ENCODE measurements around the gene TTC31. TPM values are rescaled to one million over a fixed set of nuclear protein-coding genes. Genes with fewer than 3 reads are reported as not detected.

The TTC31 gene
- total RNA-seq, 1 donor from 2014 or later: 11.8 TPM

DNA sequence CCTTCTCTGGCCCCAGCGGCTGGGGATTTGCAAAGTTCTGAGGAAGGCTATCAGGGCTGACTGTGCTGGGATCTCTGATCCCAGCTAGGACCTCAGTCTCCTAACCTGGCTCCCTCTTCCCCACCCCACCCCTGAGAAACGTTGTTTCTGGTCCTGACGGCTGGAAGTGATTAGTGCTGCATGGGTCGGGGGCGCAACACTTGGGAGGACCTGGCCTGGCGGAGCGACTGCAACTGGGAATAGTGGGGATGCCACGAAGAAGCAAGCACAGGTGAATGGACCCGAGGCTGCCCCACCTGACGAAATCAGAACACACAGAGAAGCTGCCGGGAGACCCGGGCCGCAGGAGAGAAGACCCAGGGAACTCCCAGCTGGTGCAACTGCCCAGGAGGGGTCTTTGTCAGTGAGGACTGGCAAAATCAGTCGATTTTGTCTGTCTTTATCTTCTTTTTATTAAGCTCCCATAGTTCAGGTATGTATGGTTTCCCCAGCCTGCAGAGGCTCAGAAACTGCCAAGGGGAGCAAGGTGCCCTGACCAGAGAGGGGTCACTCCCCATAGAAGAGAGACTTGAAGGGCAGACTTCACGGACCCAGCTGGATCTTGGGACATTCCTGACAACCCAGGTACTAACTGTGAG lies 17.2 kb downstream of the TTC31 start:
- Histone ChIP-seq H3K36me3 (peaks cover 0 to 8% of the 10 kb centered on the region in 2 donors), H3K27me3 (peaks cover 10% of the 10 kb centered on the region), H3K27ac (no peak overlapping the region), H3K9me3 (no peaks in the 10 kb centered on the region), H3K4me1 (peaks cover 53% of the 10 kb centered on the region), H3K4me3 (peak overlapping the region in 1 of 2 donors; percentile 40)
- TF ChIP-seq POLR2A (IDR thresholded peaks at IDR 0.05) (no peak), POLR2AphosphoS5 (IDR thresholded peaks at IDR 0.05; ENCODE audit: insufficient read depth in 1 of 2, low read depth in 1 of 2) (no peak)
- TF ChIP-seq, protein P1, sequence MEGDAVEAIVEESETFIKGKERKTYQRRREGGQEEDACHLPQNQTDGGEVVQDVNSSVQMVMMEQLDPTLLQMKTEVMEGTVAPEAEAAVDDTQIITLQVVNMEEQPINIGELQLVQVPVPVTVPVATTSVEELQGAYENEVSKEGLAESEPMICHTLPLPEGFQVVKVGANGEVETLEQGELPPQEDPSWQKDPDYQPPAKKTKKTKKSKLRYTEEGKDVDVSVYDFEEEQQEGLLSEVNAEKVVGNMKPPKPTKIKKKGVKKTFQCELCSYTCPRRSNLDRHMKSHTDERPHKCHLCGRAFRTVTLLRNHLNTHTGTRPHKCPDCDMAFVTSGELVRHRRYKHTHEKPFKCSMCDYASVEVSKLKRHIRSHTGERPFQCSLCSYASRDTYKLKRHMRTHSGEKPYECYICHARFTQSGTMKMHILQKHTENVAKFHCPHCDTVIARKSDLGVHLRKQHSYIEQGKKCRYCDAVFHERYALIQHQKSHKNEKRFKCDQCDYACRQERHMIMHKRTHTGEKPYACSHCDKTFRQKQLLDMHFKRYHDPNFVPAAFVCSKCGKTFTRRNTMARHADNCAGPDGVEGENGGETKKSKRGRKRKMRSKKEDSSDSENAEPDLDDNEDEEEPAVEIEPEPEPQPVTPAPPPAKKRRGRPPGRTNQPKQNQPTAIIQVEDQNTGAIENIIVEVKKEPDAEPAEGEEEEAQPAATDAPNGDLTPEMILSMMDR (IDR thresholded peaks at IDR 0.05): no peak
- DNase-seq (ENCODE audit: extremely low spot score in 2 of 2): no peak
- intact Hi-C loops (cut with DNase I): no loop called here

DNA sequence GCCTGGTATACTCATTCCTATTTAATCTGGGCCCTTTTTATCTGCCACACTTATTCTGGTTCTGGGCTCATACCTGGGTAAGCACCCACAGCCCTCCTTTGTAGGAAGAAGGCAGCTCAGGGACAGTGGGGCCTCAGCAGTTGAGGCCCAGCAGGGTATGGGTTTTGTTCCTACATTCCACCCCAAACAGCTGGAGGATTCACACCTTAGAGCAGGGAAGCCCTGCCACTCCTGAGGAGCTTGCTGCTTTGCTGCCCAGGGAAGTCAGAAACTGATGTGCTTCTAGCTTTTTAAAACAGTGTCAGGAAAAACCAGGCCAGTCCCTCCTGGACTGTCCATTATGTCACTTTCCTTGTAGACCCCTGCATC lies 17.7 kb downstream of the TTC31 start:
- H3K4me1 ChIP-seq: peaks cover 58% of the 10 kb centered on the region
- TF ChIP-seq POLR2A (IDR thresholded peaks at IDR 0.05): no peak
- TF ChIP-seq, protein P1 (IDR thresholded peaks at IDR 0.05): no peak
- TF ChIP-seq POLR2AphosphoS5 (IDR thresholded peaks at IDR 0.05; ENCODE audit: insufficient read depth in 1 of 2, low read depth in 1 of 2): no peak
- intact Hi-C loops (cut with DNase I): no loop called here
- DNase-seq (ENCODE audit: extremely low spot score in 2 of 2): no peak
- peaks cover 0 to 11% of the 10 kb centered on the region in 2 donors for H3K36me3 ChIP-seq
- H3K4me3 ChIP-seq: no peak overlapping the region
- no peaks in the 10 kb centered on the region for H3K9me3 ChIP-seq
- H3K27me3 ChIP-seq: peaks cover 10% of the 10 kb centered on the region
- H3K27ac ChIP-seq: no peak overlapping the region

DNA sequence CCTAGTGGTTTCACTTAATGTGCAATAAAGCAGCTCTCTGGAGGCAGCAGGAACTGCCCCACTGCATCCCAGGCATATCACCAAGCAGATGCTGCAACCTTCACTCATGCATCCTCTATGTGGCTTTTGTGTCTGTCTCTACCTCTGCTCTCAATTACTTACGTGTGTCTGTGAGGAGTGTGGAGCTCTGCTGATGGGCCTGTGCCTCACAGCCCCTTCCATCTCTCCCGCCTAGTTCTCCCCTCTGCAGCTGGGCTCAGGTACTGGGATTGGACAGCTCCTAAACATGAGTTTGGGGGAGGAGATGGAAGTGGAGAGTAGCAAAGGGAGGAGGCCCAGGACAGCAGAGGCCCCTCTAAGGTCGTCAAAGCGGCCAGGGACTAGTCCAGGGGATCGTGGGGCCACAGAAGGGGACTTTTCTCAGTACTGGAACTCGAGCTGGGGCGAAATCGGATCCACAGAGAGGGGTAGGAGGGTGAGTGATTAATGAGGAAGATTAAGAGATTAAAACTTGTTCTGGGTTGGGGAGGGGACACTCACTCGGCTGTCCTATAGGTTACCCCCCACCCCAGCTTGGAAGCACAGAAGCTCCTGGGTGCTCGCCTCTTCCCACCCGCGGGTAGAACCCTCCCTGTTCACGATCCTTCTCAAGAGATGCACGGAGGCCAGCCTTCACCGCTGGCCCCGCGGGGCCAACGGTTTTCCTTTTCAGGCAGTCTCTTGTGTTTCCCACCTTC lies 18.6 kb downstream of the TTC31 start:
- TF ChIP-seq POLR2A (IDR thresholded peaks at IDR 0.05) (no peak), POLR2AphosphoS5 (IDR thresholded peaks at IDR 0.05; ENCODE audit: insufficient read depth in 1 of 2, low read depth in 1 of 2) (no peak)
- TF ChIP-seq, protein P1 (IDR thresholded peaks at IDR 0.05): no peak
- Histone ChIP-seq H3K4me3 (no peak overlapping the region), H3K36me3 (peaks cover 0 to 20% of the 10 kb centered on the region in 2 donors), H3K4me1 (peaks cover 68% of the 10 kb centered on the region), H3K27me3 (peaks cover 10% of the 10 kb centered on the region), H3K9me3 (no peaks in the 10 kb centered on the region), H3K27ac (no peak overlapping the region)
- intact Hi-C loops (cut with DNase I): no loop called here
- DNase-seq (ENCODE audit: extremely low spot score in 2 of 2): no peak

DNA sequence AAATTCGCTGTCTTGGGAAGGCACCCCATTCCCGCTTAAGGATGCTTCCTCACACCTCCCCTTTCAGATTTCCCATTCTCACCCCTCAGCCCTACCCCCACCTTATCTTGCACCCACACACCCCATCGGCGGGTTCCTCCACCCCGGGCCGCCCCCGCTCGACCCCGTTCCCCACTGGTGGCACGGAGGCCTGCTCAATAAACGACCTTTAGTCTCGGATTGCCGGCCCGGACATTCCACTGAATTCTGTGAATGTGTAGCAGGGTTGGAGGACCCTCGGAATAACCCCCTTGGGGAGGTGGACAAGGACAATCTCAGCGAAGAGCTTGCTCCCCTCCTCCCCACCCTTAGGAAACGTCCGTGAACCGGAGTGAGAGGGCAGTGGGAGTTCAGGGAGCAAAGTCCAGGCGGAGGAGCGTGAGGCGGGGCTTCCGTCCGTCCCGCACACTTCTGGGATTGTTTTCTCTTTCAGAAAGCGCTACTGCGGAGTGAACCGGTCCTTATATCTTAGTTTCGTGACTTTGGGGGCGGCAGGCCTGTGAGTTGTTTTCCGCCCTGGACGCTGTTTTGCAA lies 19.4 kb downstream of the TTC31 start:
- peaks cover 7% of the 10 kb centered on the region for H3K27me3 ChIP-seq
- peak overlapping the region; percentile 57 to 62 for H3K4me3 ChIP-seq
- TF ChIP-seq POLR2AphosphoS5 (IDR thresholded peaks at IDR 0.05; ENCODE audit: insufficient read depth in 1 of 2, low read depth in 1 of 2) (no peak), POLR2A (IDR thresholded peaks at IDR 0.05) (no peak)
- TF ChIP-seq, protein P1 (IDR thresholded peaks at IDR 0.05): no peak
- peaks cover 74% of the 10 kb centered on the region for H3K4me1 ChIP-seq
- H3K9me3 ChIP-seq: no peaks in the 10 kb centered on the region
- DNase-seq (ENCODE audit: extremely low spot score in 2 of 2): no peak
- peaks cover 0 to 21% of the 10 kb centered on the region in 2 donors for H3K36me3 ChIP-seq
- intact Hi-C loops (cut with DNase I): no loop called here
- peak overlapping the region; percentile 79 for H3K27ac ChIP-seq

All from vagina (tissue), 2 donors.